ENCODE results near the gene SSR1.

DNA sequence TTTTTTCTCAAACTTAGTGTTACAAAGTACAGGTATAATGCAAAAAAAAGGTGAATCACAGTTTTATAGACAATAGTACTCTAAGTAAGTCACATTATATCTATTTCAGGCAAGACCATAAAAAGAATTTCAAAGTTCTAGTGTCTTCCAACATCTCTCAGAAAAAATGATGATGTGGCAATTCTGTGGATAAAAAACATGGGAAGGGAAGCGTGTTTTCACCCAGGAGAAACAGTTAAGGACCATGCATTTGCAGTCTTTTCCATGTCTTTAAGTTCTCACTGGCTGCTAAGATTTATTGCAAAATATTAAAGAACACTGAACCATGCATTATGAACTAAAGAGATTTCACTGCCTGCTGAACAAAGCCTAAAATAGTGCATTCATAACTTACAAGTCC, 1.8 kb downstream of the SSR1 start:
- TF ChIP-seq GATA3 (IDR thresholded peaks at IDR 0.05; ENCODE audit: low read depth, low read length) (no peak), GATA2 (IDR thresholded peaks at IDR 0.05; ENCODE audit: low read depth, low read length) (no peak)
